Right forelimb (tissue), 1 donor: Measurements from ENCODE around the gene PALM3.

Experiments used
- DNase-seq: peaks from one replicate; pipeline ENCODE4 v3.0.0-alpha.2; 2018

PALM3 gene

GRCh38 chr19:14088634-14089411, 26.9 kb upstream of the PALM3 start:
- DNase-seq = no peak

GRCh38 chr19:14086098-14086497, 24.2 kb upstream of the PALM3 start:
- no peak for DNase-seq

GRCh38 chr19:14085309-14085995, 23.6 kb upstream of the PALM3 start, which contains the start of gene C19orf67:
Gene C19orf67 (minus strand): TSS chr19:14085783. CDS start chr19:14085627, 156 bp downstream.
- DNase-seq = no peak

GRCh38 chr19:14082675-14082960, 20.7 kb upstream of the PALM3 start:
- no peak for DNase-seq

GRCh38 chr19:14081797-14082674, 20.2 kb upstream of the PALM3 start:
- DNase-seq = no peak

GRCh38 chr19:14080887-14081796, 19.3 kb upstream of the PALM3 start:
- DNase-seq = peak; percentile 99

GRCh38 chr19:14078411-14078810, 16.5 kb upstream of the PALM3 start:
- DNase-seq = no peak

GRCh38 chr19:14073925-14074838, 12.3 kb upstream of the PALM3 start:
- DNase-seq = no peak

GRCh38 chr19:14073261-14073924, 11.5 kb upstream of the PALM3 start:
- peak; percentile 86 for DNase-seq

- DNase-seq = peak; percentile 63
Observed at GRCh38 chr19:14072535-14073260, 10.8 kb upstream of the PALM3 start, which contains the start of gene MISP3. Gene MISP3 (plus strand): TSS chr19:14072786. CDS start chr19:14073310, 524 bp downstream.

GRCh38 chr19:14070268-14071050, 8.6 kb upstream of the PALM3 start:
- no peak for DNase-seq

- no peak for DNase-seq
Observed at GRCh38 chr19:14066134-14066533, 4.3 kb upstream of the PALM3 start.

- DNase-seq = no peak
Observed at GRCh38 chr19:14063105-14063504, 1.2 kb upstream of the PALM3 start.

GRCh38 chr19:14062558-14062855, 631 bp upstream of the PALM3 start:
- no peak for DNase-seq

GRCh38 chr19:14061081-14061749, 661 bp downstream of the PALM3 start:
- no peak for DNase-seq

- no peak for DNase-seq
Observed at GRCh38 chr19:14059652-14060155, 2.2 kb downstream of the PALM3 start.

GRCh38 chr19:14059093-14059480, 2.8 kb downstream of the PALM3 start:
- DNase-seq = no peak
